Astrocyte of the cerebellum (primary cell): ENCODE measurements around the gene CD99L2.

Source experiments
- DNase-seq: peaks from one replicate; pipeline ENCODE4 v3.0.0-alpha.2; 2011; ENCODE audit warnings: low read depth
- H3K4me3 ChIP-seq: 2 replicates; pipeline ENCODE4 v1.5.1; 2011; ENCODE audit warnings: mild to moderate bottlenecking, low read depth, low read length, moderate library complexity
- CTCF ChIP-seq: IDR thresholded peaks from 2 replicates; pipeline ENCODE4 v1.5.1; 2012; ENCODE audit warnings: low read length, low read depth, moderate library complexity, mild to moderate bottlenecking; ENCODE audit errors: missing control alignments
- in situ Hi-C: cut with HindIII; loops from 2 replicates; pipeline ENCODE4 v1.10.0; 2017; ENCODE audit warnings: low sequenced_read_pairs

CD99L2 gene

GRCh38 chrX:150763810-150764209 lies 134.7 kb downstream of the CD99L2 start:
- DNase-seq: no peak
- no peak for TF ChIP-seq CTCF
- H3K4me3 ChIP-seq: no peak overlapping the region
- in situ Hi-C loops: no loop called here

GRCh38 chrX:150763303-150763797 lies 135.1 kb downstream of the CD99L2 start:
- no peak for DNase-seq
- in situ Hi-C loops: no loop called here
- no peak overlapping the region for H3K4me3 ChIP-seq
- no peak for TF ChIP-seq CTCF

DNA sequence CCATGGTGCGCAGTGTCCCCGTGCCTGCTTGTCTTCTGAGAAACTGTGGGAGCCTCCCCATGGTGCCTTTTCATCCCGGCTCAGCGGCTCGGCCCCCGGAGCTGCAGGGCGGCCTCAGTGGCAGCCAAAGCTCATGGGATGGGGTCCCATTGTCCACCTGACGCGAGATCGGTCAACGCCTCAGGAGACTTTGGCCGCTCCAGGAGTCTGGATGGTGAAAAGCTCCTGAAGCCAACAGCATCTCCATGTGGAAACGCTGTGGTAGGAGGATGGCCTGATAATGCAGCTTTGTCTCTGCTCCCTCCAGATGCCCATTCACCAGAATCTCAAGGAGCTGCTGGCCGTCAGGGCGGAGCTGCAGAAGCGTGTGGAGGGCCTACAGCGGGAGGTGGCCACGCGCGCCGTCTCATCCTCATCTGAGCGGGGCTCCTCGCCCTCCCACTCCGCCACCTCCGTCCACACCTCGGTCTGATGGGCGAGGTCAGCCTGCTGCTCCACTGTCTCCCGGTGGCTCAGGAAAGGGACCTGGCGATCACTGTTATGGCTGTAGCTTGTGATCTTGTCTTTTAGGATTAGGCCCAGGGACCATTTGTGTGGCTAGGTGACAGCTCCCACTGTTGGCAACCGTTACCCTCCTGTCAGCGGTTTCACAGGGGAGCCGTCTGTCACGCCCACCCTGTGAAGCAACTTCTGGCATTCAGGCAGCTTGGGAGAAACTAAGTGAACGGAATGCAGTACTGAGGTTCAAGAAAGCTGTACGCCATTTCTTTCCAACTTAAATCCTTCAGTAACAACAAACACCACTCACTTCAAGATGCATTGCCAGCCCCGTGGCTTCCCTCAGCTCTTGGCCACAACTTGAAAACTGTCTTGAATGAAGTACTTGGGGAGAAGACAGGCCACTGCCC lies 136.0 kb downstream of the CD99L2 start:
- DNase-seq: no peak
- in situ Hi-C loops: no loop called here
- no peak for TF ChIP-seq CTCF
- no peak overlapping the region for H3K4me3 ChIP-seq

DNA sequence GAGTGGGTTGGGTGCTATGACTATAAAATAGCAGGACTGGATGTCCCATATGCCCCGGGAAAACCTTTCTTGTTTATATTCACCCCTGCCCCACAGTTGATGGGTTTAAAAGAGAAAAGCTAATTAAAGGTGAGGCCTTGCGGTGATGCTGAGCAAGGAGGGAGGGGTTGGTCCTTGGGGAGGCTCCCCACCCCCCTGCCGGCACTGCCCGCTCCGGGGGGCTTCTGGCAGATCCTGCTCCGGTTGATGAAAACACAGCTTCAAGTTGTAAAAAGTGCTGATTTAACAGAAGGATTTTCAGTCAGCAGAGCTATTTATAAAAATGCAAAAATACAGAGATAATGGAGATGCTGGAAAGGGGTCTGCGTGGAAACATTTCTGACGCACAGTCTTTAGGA lies 136.7 kb downstream of the CD99L2 start:
- no peak for TF ChIP-seq CTCF
- in situ Hi-C loops: no loop called here
- DNase-seq: no peak
- no peak overlapping the region for H3K4me3 ChIP-seq

GRCh38 chrX:150761176-150761818 lies 137.2 kb downstream of the CD99L2 start:
- no peak for DNase-seq
- no peak for TF ChIP-seq CTCF
- H3K4me3 ChIP-seq: no peak overlapping the region
- in situ Hi-C loops: no loop called here

GRCh38 chrX:150759568-150760416 lies 138.7 kb downstream of the CD99L2 start:
- in situ Hi-C loops: no loop called here
- DNase-seq: no peak
- no peak for TF ChIP-seq CTCF
- H3K4me3 ChIP-seq: no peak overlapping the region
